ENCODE measurements around the gene KCNJ16.

The KCNJ16 gene

DNA sequence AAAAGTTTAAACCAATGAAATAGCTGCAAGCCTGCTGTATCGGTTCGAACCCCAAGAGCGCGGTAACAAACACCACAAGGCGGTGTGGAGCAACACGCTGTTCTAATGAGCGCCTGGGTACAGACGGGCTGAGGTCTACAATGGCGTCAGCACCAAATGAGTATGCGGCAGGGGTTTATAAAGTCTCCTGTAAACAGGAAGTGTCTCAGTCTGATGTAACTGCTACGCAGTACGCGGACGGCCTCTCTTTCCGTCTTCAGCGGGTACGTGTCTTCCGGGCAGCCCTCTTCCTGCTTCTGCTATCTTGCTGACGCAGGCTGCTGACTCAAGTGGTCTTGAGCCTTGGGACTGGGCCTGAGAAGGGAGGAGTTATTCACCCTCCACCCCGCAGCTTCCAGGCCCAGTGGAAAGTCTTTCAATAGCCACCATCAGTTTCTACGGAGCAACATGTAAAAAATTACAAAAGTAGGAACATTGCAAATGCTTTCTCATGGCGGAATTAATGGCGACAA is 53.8 kb downstream of the KCNJ16 start:
- no peak for DNase-seq (ENCODE audit: low read depth in 2 of 2)

DNA sequence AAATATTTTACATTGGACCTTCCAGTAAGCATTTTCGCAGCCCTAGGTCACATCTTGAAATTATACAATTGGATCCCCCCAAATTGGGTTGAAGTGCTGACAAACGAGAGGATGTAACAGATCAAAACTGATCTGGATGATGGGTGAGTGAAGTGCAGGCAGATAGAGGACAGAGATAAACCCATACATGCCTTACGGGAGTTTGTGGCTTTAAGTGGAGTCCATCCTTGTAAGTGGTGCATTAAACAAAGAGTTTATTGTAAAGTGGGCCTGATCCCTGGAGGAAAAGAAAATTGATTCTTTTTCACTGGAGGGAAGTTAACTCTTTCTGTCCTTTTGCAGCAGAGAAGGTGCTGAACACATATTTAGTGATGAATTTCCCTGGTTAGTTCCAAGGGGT is 55.3 kb downstream of the KCNJ16 start:
- DNase-seq (ENCODE audit: low read depth in 2 of 2): no peak

DNA sequence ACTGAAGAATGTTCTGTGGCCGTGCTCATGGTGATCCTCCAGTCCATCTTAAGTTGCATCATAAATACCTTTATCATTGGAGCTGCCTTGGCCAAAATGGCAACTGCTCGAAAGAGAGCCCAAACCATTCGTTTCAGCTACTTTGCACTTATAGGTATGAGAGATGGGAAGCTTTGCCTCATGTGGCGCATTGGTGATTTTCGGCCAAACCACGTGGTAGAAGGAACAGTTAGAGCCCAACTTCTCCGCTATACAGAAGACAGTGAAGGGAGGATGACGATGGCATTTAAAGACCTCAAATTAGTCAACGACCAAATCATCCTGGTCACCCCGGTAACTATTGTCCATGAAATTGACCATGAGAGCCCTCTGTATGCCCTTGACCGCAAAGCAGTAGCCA is 57.5 kb downstream of the KCNJ16 start:
- DNase-seq (ENCODE audit: low read depth in 2 of 2): no peak

DNA sequence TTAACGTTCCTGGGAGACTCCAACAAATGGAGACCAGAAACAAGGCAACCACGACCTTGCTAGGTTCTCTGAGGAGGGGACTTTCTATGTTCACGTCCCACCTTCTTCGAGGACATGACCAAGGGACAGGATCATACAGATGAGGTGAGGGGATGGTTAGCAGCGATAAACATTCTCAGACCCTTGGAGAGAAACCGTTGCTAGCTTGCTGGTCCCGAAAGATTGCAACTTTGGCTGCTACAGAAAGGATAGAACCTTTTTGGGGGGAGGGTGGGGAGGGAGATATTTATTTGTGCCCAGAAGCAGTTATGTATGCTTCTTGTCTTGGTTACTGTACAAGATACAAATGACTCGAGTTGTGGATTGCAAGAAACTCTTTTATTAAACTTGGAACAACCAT is 59.0 kb downstream of the KCNJ16 start:
- DNase-seq (ENCODE audit: low read depth in 2 of 2): no peak

DNA sequence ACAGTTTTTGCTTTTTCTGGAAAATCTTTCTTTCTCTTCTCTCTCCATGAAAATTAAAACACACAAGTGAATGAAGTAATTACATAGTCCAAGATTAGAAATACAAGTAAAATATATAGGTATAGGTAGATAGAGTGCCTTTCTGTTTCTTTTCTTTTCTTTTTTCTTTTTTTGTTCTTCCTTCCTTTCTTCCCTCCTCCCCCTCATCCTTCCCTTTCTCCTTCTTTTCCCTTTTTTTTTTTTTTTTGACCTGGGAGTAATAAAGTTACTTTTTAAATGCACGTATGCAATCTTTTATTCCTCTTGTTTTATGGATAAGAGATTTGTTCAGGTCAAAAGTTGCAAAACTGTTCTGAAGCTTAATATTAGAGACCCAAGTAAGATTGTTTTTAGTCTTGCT is 59.8 kb downstream of the KCNJ16 start:
- no peak for DNase-seq (ENCODE audit: low read depth in 2 of 2)

DNA sequence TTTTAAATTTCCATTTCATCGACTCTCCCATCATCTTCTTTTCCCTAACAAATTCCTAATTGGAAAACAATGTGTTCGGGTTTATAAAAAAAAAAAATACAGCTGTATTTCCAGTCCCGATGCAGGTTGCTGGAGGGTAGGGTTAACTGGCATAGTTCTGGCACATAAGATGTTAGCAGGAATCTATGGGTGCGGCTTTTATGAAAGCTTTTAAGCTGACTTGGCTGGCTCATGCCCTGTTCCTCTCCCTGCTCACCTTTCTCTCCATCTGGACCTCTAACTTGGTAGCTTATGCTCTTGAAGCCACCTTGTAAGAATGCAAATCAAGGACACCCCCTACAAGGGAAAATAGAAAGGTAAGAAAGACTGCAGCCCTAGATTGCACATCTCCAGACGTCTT is 61.1 kb downstream of the KCNJ16 start:
- no peak for DNase-seq (ENCODE audit: low read depth in 2 of 2)

DNA sequence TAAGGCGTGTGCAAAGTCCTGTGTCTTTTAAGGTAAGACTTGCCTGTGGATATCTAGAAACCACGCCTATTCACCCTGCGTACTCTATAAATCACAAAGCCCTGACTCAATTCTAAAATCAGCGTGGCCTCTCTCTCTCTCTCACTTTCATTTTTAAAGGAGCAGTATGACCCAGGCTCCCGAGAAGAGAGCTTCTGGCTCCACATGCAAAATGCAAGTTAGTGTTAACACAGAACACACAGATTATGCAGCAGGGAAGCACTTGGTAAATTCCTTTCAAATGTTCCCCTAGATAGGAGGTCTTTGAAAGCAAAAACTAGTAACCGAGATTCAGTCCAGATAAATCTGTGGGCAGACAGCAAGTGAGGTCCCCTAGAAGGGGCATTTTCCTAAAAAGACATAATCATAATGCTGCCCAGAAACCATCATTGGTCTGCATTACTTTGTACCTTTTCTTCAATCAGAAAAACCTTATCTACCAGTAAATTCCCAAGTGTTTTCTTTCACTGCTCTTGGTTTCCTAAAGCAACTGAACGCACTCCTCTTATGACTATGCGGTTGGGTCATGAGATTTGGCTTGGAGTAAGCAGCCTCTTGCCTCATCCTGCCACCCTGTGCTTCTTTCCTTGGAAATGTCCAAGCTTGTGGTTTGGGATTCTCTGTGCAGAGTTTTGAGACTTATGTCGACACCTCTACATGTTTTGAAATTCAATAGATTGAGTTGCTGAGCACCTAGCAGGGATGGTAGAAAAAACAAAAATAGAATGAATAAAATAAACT is 62.6 kb downstream of the KCNJ16 start:
- DNase-seq (ENCODE audit: low read depth in 2 of 2): no peak

DNA sequence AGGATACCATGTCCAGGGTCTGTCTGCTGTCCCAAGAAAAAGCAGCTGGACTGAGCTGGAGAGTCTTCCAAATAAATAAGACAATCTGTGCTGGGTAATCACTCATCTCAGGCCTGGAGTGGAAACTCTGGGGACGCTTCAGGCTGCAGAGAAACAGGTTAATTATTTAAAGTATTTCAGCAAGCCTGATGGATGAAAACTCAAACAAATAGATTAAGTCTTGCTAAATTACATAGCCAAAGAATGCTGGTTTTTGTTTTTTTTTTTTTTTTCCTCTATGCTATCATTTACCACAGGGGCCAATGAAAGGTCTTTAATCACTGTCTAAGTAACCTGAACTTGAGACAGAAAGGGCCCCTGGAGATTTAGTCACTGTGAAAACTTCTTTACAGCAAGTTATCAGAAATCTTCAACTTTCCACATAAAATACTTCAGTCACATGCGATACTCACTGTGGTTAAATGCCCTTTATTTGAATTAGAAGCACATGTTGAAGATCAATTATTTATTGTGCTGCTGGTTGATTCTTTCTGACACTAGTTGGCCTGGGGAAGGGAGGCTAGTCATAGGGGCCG is 63.4 kb downstream of the KCNJ16 start:
- no peak for DNase-seq (ENCODE audit: low read depth in 2 of 2)

DNA sequence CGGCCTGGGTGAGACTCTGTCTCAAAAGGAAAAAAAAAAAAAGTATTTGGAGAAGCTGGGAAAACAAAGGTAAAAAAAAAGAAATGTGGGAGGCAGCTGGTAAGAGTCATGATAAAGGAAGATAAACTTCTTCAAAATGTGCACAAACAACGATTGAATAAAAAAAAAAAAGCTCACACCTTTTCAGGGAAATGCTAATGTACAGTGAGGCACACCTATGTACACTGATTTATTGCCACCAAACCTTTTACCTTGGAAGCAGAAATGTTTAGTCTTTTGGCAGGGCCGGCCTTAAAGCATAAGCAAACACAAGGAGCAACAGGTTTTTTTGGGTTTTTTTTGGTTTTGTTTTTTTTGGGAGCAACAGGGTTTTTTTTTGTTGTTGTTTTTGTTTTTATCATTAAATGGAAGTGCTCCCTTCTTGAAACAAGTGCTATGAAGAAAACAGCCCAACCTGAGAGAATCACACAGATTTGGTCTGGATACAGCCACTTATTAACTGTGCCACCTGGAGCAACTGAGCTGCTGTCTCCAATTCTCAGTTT is 64.5 kb downstream of the KCNJ16 start:
- DNase-seq (ENCODE audit: low read depth in 2 of 2): no peak

DNA sequence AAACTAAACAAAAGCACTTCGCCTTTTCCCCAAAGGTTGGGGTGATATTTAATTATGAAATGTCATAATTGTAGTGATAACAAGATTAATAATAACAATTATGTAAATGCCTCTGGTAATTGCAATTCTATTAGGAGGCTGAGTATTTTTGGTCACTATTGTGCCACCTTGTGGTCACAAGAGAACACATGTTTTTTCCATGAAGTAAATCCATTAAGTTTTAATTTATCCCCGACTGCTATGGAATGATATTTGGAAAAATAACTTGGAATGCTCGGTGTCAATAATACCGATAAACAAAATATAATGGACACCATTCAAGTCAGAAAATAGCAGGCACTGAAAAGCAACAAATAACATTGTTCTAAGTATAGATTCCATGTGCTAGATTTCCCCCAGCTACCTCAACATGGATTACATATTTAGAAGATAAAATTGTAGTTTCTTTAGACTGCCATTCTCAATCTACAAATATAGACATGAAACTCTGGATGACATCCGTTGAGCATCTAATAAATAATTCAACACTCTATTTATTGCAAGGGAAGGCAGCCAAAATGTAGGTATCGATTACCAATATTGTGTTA is 69.3 kb downstream of the KCNJ16 start:
- no peak for DNase-seq (ENCODE audit: low read depth in 2 of 2)

DNA sequence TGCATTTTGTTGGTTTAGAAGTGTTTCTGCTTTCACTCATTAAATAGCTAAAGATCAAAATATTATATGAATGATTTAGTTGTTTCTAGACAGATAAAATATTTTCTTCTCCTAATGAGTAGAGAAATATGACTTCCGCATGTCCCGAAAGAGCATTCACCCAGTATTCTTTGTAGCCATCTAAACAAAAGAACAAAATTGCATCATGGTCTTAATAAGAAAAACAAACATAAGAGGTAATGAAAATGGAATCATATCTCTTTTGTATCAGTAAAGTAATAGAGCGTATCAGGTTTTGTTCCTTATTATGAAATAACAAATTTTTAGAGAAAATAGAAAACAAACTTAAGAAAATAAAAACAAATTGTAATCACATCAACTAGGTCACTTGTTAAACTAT is 78.2 kb downstream of the KCNJ16 start:
- DNase-seq (ENCODE audit: low read depth in 2 of 2): no peak

DNA sequence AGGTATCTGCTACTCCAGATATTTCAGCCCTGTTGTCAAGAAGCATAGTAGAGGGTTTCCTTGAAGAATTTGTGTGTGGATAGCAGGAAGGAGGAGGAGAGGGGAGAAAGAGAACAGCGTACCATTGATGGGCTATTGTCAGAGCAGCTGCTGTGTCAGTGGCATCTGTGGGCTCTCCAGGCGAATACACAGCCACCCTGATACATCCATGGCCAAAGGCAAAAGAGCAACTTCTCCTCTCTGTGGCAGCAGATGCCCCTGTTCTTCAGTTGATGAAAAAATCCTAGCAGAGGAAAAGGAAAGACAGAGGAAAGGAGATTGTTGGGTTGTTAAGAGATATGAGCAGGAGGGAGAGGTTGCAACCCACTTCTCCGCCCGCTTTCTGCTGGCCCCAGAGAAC is 82.1 kb downstream of the KCNJ16 start:
- DNase-seq (ENCODE audit: low read depth in 2 of 2): no peak

DNA sequence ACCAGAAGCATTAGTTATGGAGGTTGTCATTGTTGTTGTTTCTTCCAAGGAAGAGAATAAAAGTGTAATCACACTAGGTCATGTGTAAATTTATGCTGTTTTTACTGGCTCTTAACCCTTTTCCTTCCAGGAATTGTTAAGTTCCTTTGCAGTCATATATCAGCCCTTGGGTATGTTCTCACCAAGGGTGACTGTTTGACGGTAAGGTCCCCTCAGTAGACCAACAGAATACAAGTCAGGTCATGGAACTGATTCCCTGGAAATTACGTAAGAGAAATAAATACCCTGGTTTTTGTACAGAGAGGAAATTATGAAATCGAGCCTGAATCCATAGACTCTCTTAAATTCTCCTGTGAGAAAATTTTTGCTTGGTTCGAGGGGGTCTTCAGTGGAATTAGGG is 83.2 kb downstream of the KCNJ16 start:
- no peak for DNase-seq (ENCODE audit: low read depth in 2 of 2)

DNA sequence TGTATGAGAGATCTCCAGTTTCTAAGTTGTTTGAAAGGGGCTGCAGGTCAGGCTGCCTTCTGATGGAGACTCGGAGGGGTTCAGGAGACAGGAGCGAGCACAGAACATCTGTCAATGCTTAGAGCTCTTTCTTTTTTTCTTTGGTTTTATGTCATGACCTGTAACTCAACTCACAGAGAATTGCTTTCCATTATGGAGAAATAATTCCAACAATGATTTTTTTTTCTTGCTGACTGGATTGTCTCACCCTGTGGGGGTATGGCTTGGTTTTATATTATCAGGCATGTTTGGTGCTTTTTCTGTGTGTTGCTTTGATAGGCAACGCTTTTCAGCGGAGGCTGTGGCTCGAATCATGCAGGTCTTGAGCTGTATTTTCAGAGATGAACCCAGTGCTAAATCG is 83.6 kb downstream of the KCNJ16 start:
- DNase-seq (ENCODE audit: low read depth in 2 of 2): no peak

DNA sequence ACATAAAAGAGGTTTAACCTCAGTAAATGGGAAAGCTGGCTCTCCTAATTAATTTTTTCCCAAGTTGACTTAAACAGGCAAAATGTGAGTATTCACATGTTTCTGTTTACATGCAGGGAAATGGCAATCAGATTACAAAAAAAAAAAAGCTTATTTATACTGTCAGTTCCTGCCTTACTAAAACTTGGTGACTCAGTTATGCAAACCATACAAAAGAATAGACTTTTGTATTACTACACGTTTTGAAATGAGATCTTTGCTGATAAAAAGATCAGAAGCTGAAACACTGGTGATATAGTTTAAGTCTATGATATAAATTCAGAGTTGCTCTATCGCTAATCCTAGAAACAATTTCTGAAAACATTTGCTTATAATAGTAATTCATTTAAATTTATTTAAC is 85.0 kb downstream of the KCNJ16 start:
- no peak for DNase-seq (ENCODE audit: low read depth in 2 of 2)

DNA sequence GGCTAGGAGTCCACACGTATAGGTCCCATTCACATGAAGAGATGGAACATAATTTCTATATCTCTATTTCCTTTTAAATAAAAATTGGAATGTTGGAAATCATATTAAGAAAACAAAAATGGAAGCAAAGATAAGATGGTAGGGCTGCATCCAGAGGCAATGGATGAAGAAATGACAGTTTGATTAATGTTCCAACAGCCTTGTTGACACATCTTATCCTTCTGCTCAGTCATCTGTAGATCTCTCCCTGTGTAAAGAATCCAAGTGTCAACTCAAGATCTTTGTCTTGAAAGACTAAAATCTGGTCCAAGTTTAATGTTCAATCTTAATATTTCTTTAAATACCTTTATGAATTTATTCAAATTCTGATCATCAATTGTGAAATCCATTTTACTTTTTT is 86.5 kb downstream of the KCNJ16 start:
- no peak for DNase-seq (ENCODE audit: low read depth in 2 of 2)

DNA sequence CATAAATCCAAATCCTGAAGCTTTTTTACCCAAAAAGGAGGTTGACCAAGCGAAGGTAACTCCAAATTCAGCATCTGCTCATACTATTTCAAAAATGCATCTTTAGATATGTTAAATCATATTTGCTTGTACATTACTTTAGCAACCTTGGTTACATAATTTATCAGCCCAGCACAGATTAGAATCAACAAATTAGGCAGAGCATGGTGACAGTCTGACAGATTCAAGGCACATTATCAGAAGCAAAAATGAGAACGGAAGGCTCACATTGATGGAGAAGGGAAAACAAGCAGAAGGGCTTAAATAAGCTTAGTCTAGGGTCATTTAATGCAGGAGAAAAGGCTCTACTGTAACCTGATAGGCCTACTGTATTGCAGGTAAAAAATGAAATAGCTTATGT is 90.4 kb downstream of the KCNJ16 start:
- no peak for DNase-seq (ENCODE audit: low read depth in 2 of 2)

DNA sequence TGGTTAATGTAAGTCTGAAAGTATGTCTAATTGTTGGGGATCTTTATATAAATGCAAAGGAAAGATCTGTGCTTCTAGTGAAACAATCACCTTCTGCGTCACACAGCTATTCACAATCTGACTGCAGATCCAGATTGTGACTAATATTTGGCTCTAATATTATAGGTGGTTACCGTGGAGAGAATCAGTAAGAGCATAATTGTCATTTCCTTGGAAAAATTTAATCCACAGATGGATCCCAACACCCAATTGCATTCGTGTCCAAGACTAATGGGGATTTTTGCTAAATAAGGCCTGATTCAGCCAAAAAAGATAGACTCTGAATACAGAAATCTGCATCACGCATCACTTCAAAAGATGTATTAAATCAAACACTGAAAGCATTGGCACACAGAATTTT is 91.6 kb downstream of the KCNJ16 start:
- DNase-seq (ENCODE audit: low read depth in 2 of 2): no peak

DNA sequence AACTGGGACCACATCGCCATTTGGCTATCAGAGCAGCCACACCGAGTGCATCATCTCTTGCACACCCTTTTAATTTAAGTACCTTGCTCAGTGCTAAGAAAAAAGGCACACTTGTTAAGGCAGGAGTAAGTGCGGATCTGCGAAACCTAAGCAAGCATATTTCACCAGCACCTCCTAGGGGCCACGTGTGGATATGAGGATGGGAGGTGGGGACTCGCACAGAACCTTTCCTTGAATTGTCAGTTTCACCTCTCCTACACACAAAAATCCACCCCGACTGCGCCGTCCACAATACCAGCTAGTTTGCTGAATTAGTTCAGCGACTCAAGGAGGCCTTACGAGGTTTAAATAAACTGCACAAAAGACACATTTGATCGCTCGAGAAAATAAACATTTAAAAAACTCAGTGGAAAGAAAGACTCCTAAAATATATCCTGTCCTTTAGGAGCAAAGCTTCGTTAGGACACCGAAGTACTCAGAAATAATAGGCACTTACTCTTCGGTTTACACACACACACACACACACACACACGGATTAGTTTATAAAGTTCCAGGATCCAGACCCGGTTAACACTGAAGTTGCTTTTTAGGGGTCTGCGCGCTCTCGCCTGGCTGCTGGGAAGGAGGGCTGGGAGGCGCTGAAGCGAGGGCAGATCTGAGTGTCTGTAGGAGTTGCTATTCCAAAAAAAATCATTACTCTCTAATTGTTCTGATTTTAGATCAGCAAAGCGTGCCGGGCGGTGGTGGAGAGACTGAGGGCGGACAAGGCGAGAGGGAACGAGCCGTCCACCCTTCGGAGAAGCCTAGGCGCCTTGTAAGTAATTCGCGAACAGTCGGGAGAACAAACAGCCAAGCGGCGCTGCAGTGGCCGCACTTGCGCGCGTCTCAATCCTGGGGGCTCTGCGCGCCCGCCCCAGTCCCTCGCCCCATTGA is 93.3 kb downstream of the KCNJ16 start:
- DNase-seq (ENCODE audit: low read depth in 2 of 2): no peak

DNA sequence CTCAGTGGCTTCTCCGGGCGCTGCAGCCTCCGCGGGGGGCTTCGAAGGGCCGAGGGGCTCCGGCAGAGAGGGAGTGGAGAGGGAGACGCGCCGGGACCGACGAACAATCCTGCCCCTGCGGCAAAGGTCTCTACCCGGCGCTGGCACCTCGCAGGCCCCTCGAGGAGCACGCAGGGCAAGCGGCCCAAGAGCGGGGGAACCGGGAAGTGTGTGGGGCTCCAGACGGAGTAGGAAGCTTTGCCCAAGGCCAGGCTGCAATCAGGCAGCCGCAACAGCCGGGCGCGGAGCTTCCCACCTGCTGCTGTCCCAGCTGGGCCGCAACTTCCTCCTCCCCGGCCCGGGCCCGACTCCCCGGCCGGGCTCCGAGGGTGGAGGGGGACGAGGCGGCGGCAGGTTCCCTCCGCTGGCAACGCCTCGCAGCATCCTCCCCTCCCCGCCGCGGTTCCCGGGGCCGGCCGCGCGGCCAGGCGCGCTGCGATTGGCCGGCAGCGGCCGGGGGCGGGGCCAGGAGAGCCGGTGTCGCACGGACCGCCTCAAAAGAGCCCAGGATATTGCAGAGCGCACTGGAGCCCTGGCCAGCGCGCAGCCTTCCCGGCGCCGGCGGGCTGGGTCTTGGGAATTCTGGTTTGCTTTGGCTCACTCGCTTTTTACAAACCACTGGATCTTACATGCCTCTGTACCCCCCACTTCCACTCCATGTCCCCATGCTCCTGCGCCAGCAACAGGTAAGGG is 94.1 kb downstream of the KCNJ16 start, which contains the start of gene KCNJ2:
TSS of gene KCNJ2 (plus strand) at position 556 of the 732 bp plus-strand sequence. CDS start 5,508 bp downstream, outside the sequence.
- DNase-seq (ENCODE audit: low read depth in 2 of 2): peak in 1 of 2 donors; percentile 1

Measured in activated CD8-positive, alpha-beta memory T cell treated with anti-CD3 and anti-CD28 coated beads for 4 hours (primary cell).